Fibroblast of skin of right quadriceps (primary cell): ENCODE results near the gene CORO2B.
A peak's percentile ranks its signal among the peaks of the same experiment; 100 is the strongest.

Experiments used
- DNase-seq: peaks from one replicate; pipeline ENCODE4 v3.0.0-alpha.2; 2013

CORO2B gene

GRCh38 chr15:68578980-68579935 lies at the start of gene CORO2B:
TSS of gene CORO2B (plus strand) at chr15:68578993. CDS start at chr15:68579263, 270 bp downstream.
- peak; percentile 57 for DNase-seq

GRCh38 chr15:68531387-68532179 lies 47.2 kb upstream of the CORO2B start:
- DNase-seq = no peak

GRCh38 chr15:68536331-68537095 lies 42.3 kb upstream of the CORO2B start:
- DNase-seq = peak; percentile 98

- DNase-seq = peak; percentile 40
Measured at GRCh38 chr15:68537097-68537496, 41.7 kb upstream of the CORO2B start.

- DNase-seq = no peak
Measured at GRCh38 chr15:68537506-68537905, 41.3 kb upstream of the CORO2B start.

- no peak for DNase-seq
Measured at GRCh38 chr15:68538311-68538710, 40.5 kb upstream of the CORO2B start.

GRCh38 chr15:68541743-68542142 lies 37.0 kb upstream of the CORO2B start:
- DNase-seq = no peak

- DNase-seq = no peak
Measured at GRCh38 chr15:68542348-68542747, 36.4 kb upstream of the CORO2B start.

- no peak for DNase-seq
Measured at GRCh38 chr15:68542771-68543164, 36.0 kb upstream of the CORO2B start.

GRCh38 chr15:68543165-68544008 lies 35.4 kb upstream of the CORO2B start:
- DNase-seq = peak; percentile 96

GRCh38 chr15:68546318-68546717 lies 32.5 kb upstream of the CORO2B start:
- no peak for DNase-seq

- no peak for DNase-seq
Measured at GRCh38 chr15:68548364-68548763, 30.4 kb upstream of the CORO2B start.

- no peak for DNase-seq
Measured at GRCh38 chr15:68550004-68550403, 28.8 kb upstream of the CORO2B start.

GRCh38 chr15:68550498-68551295 lies 28.1 kb upstream of the CORO2B start:
- peak; percentile 39 for DNase-seq

GRCh38 chr15:68551296-68551635 lies 27.5 kb upstream of the CORO2B start:
- no peak for DNase-seq

- DNase-seq = no peak
Measured at GRCh38 chr15:68552344-68552743, 26.4 kb upstream of the CORO2B start.

GRCh38 chr15:68552773-68553172 lies 26.0 kb upstream of the CORO2B start:
- peak; percentile 65 for DNase-seq

- no peak for DNase-seq
Measured at GRCh38 chr15:68553314-68553993, 25.3 kb upstream of the CORO2B start.

- DNase-seq = peak; percentile 60
Measured at GRCh38 chr15:68553994-68554720, 24.6 kb upstream of the CORO2B start.
